HepG2 (cell line): ENCODE measurements around the gene EIF1. TPM values are rescaled to one million over a fixed set of nuclear protein-coding genes. Genes with fewer than 3 reads are reported as not detected.

ENCODE experiments used
- ATAC-seq: fragments of 200-7000 bp; cut with Tn5 transposase; 3 replicates; pipeline ENCODE4 v1.9.1; 2020; ENCODE audit warnings: mild to moderate bottlenecking, moderate library complexity
- BruUV-seq: library from RNA; stranded (reverse); fragments of 400-500 nt; replicated peaks from 2 replicates; lab custom pipeline; 2021; lab: Mats Ljungman, UMichigan
- CTCF ChIA-PET: fragments of 300-600 bp; formaldehyde crosslinking; extraction: SDS; loops from one replicate; lab custom pipeline; 2021; ENCODE audit warnings: low total read pairs, inconsistent platforms, low intra/inter-chr PET ratio; lab: Yijun Ruan, JAX
- POLR2A ChIA-PET: fragments of 350-600 bp; sonication (Branson Sonifier 250); formaldehyde crosslinking; loops from one replicate; lab custom pipeline; 2020; ENCODE audit warnings: antibody characterized with exemption, inconsistent platforms; lab: Yijun Ruan, JAX
- DNase-seq: peaks from one replicate; pipeline ENCODE4 v3.0.0-alpha.2; 2015; ENCODE audit warnings: low spot score
- FAIRE-seq: peaks from 3 replicates; lab custom pipeline; 2011; peaks lifted over from hg19 to GRCh38; lab: Jason Lieb, UNC
- H2AFZ ChIP-seq: one replicate; pipeline ENCODE4 v1.6.1; 2011; ENCODE audit warnings: low read length, inconsistent platforms
- H3K27ac ChIP-seq: fragments of 300-600 bp; 3 replicates; pipeline ENCODE4 v1.8.0; 2011; ENCODE audit warnings: mixed run types, mild to moderate bottlenecking, mixed read lengths, low read length, inconsistent platforms; ENCODE audit not compliant: insufficient read depth; ENCODE audit errors: extremely low read length
- H3K27me3 ChIP-seq, 2 experiments: fragments of 200-600 bp in 1 of 2; 2 replicates in 1 of 2; 3 replicates in 1 of 2; pipeline versions ENCODE4 v1.6.0 to v1.8.0; 2011; ENCODE audit warnings: low read length in 2 of 2, mild to moderate bottlenecking in 2 of 2, moderate library complexity in 2 of 2, inconsistent platforms in 1 of 2; ENCODE audit not compliant: insufficient read depth in 2 of 2, control insufficient read depth in 1 of 2
- H3K36me3 ChIP-seq, 2 experiments: fragments of 200-600 bp in 1 of 2; replicated peaks in 1 of 2; 2 replicates in 1 of 2; 3 replicates in 1 of 2; pipeline versions ENCODE4 v1.5.1 to v1.8.0; 2011; ENCODE audit warnings: low read length in 2 of 2, inconsistent platforms in 1 of 2; ENCODE audit not compliant: insufficient read depth in 2 of 2, control insufficient read depth in 1 of 2
- H3K4me1 ChIP-seq: 2 replicates; pipeline ENCODE4 v1.5.1; 2012; ENCODE audit warnings: low read length, inconsistent platforms; ENCODE audit not compliant: insufficient read depth
- H3K4me2 ChIP-seq: 2 replicates; pipeline ENCODE4 v1.6.0; 2011; ENCODE audit warnings: low read depth, low read length, inconsistent platforms
- H3K4me3 ChIP-seq, 3 experiments: fragments of 200-600 bp in 1 of 3; sonication (generic), shearing (Covaris generic) in 1 of 3; replicated peaks in 1 of 3; 2 replicates each; pipeline ENCODE4 v1.5.1; 2011 to 2016; ENCODE audit warnings: low read length in 3 of 3, inconsistent platforms in 2 of 3, low read depth in 2 of 3, mild to moderate bottlenecking in 2 of 3, control low read depth in 1 of 3, mixed read lengths in 1 of 3; ENCODE audit not compliant: insufficient read depth in 1 of 3
- H3K79me2 ChIP-seq: one replicate; pipeline ENCODE4 v1.6.1; 2011; ENCODE audit warnings: low read length, inconsistent platforms; ENCODE audit not compliant: insufficient read depth
- H3K9ac ChIP-seq: 2 replicates; pipeline ENCODE4 v1.6.0; 2011; ENCODE audit warnings: mild to moderate bottlenecking, low read depth, low read length, inconsistent platforms; ENCODE audit not compliant: insufficient read depth
- H3K9me3 ChIP-seq: 2 replicates; pipeline ENCODE4 v1.5.1; 2012; ENCODE audit warnings: mild to moderate bottlenecking, low read length
- H4K20me1 ChIP-seq: 2 replicates; pipeline ENCODE4 v1.6.0; 2011; ENCODE audit warnings: inconsistent platforms, mild to moderate bottlenecking, low read length, moderate library complexity; ENCODE audit not compliant: insufficient read depth
- ATAD3A ChIP-seq: sonication (generic); formaldehyde crosslinking; IDR thresholded peaks from 2 replicates; pipeline ENCODE4 v1.4.0; 2020; ENCODE audit warnings: missing genetic modification reagents
- ATRX ChIP-seq: sonication (generic); formaldehyde crosslinking; IDR thresholded peaks from 2 replicates; pipeline ENCODE4 v1.4.0; 2020; ENCODE audit warnings: missing genetic modification reagents, borderline replicate concordance
- DBP ChIP-seq: sonication (generic); formaldehyde crosslinking; IDR thresholded peaks from 2 replicates; pipeline ENCODE4 v1.4.0; 2020; ENCODE audit warnings: missing genetic modification reagents; ENCODE audit errors: not compliant biosample characterization
- KMT2A ChIP-seq: sonication (generic); formaldehyde crosslinking; IDR thresholded peaks from 2 replicates; pipeline ENCODE4 v1.4.0; 2020; ENCODE audit warnings: missing genetic modification reagents
- NR2F6 ChIP-seq, 2 experiments: IDR thresholded peaks; 2 replicates each; pipeline ENCODE4 v1.6.1; 2016; ENCODE audit warnings: antibody characterized with exemption in 1 of 2, mild to moderate bottlenecking in 1 of 2
- STAG1 ChIP-seq: sonication (generic); formaldehyde crosslinking; IDR thresholded peaks from 2 replicates; pipeline ENCODE4 v1.4.0; 2020; ENCODE audit warnings: missing genetic modification reagents
- ZBTB46 ChIP-seq: sonication (generic); formaldehyde crosslinking; IDR thresholded peaks from 2 replicates; pipeline ENCODE4 v1.4.0; 2020; ENCODE audit warnings: mild to moderate bottlenecking, missing genetic modification reagents, borderline replicate concordance
- ZBTB8A ChIP-seq: sonication (generic); formaldehyde crosslinking; IDR thresholded peaks from 2 replicates; pipeline ENCODE4 v1.4.0; 2020; ENCODE audit warnings: mild to moderate bottlenecking, low read depth, missing genetic modification reagents, borderline replicate concordance
- ZNF143 ChIP-seq: sonication (generic); formaldehyde crosslinking; IDR thresholded peaks from 2 replicates; pipeline ENCODE4 v1.4.0; 2020; ENCODE audit warnings: missing genetic modification reagents
- ZNF276 ChIP-seq: sonication (generic); formaldehyde crosslinking; IDR thresholded peaks from 2 replicates; pipeline ENCODE4 v1.4.0; 2020; ENCODE audit warnings: mild to moderate bottlenecking, low read depth, missing genetic modification reagents
- ZNF781 ChIP-seq: sonication (generic); formaldehyde crosslinking; IDR thresholded peaks from 2 replicates; pipeline ENCODE4 v1.5.1; 2020; ENCODE audit warnings: borderline replicate concordance, mild to moderate bottlenecking, missing genetic modification reagents; ENCODE audit errors: not compliant biosample characterization
- ZNF839 ChIP-seq: sonication (generic); formaldehyde crosslinking; IDR thresholded peaks from 2 replicates; pipeline ENCODE4 v1.4.0; 2020; ENCODE audit warnings: missing genetic modification reagents, mild to moderate bottlenecking, borderline replicate concordance
- WGBS: methylation state at CpG from one replicate; pipeline ENCODE4 v1.1.6; 2017; ENCODE audit warnings: low lambda C conversion rate; 5-methylcytosine and 5-hydroxymethylcytosine counted together
- in situ Hi-C: cut with HindIII; loops from 2 replicates; pipeline ENCODE4 v1.10.0; 2017; ENCODE audit warnings: low pct_unique_long_range_greater_than_20kb; ENCODE audit not compliant: extremely low pct_ligation_motif_present
- intact Hi-C: fragments of 100-400 bp; cut with micrococcal nuclease; formaldehyde crosslinking; loops from one replicate; pipeline ENCODE4 v1.10.0; 2022; ENCODE audit not compliant: unreplicated experiment
- polyA plus RNA-seq, 8 experiments: library from polyadenylated mRNA; depleted of rRNA in 3 of 8; stranded (reverse) in 7 of 8; unstranded in 1 of 8; fragments of >200 nt; fragmentation: Illumina TruSeq in 4 of 8; extraction: Trizol in 4 of 8; gene quantifications; 2 replicates each; pipeline versions ENCODE4 v1.2.1 to v1.2.3, GENCODE V29; 2011 to 2016; ENCODE audit warnings: low read depth in 4 of 8, missing spikeins in 1 of 8, mixed read lengths in 1 of 8; ENCODE audit not compliant: insufficient read depth in 1 of 8
- total RNA-seq, 5 experiments: library from RNA; depleted of rRNA; stranded (reverse); fragments of >200 nt; fragmentation: Illumina TruSeq; extraction: Trizol; gene quantifications; 2 replicates each; pipeline ENCODE4 v1.2.3, GENCODE V29; 2016; ENCODE audit warnings: low read depth in 1 of 5
- TF ChIP-seq, protein P1 (sequence below): sonication (generic); IDR thresholded peaks from 2 replicates; pipeline ENCODE4 v1.6.1; 2016; ENCODE audit warnings: low read depth, borderline replicate concordance
- TF ChIP-seq, protein P2 (sequence below), 2 experiments: sonication (generic) in 1 of 2; formaldehyde crosslinking in 1 of 2; IDR thresholded peaks; 2 replicates each; pipeline versions ENCODE4 v1.4.0 to v1.6.1; 2018 to 2020; ENCODE audit warnings: missing genetic modification reagents in 2 of 2, borderline replicate concordance in 1 of 2, low read depth in 1 of 2, mild to moderate bottlenecking in 1 of 2, missing biosample characterization in 1 of 2

Gene EIF1
- total and polyA plus RNA-seq, 2 of the 13 experiments (the other 11 are each of a cell fraction or from before 2014, with no cell fraction given): 147 to 517 TPM

DNA sequence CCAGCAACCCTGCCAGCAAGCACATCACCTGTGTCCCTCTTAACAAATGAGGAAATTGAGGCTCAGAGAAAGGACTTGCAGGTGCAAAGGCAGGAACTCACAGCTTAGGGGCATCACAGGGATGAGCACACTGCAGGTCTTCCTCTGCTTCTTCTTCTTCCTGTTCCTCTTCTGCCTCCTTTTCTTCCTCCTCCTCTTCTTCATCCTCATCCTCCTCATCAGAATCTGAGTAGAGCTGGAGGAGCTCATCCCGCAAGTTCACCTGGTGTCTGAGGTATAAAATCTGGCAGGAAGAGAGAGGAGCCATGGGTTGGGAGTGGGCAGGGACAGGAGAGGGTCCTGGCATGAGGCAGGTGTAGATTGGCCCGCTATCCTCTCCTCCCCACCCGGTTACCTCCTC, 43.2 kb downstream of the EIF1 start:
- intact Hi-C loops: no loop called here

More for the DNA sequence above, 43.2 kb downstream of the EIF1 start:
- no peak for ATAC-seq
- peaks cover 12% of the 10 kb centered on the region; the same call in 1 of the 2 replicates for H3K4me1 ChIP-seq
- 8% methylated on average over 3 of the region's 3 CpGs for WGBS
- in situ Hi-C loops: no loop called here
- TF ChIP-seq KMT2A (no peak), ZNF143 (no peak), DBP (CRISPR knock-in tag) (no peak), ZBTB46 (CRISPR knock-in tag) (no peak), ATRX (CRISPR knock-in tag) (no peak), STAG1 (CRISPR knock-in tag) (no peak), NR2F6 (IDR thresholded peaks at IDR 0.05) (no peak), NR2F6 (CRISPR knock-in tag; IDR thresholded peaks at IDR 0.05) (no peak), ZNF781 (CRISPR knock-in tag) (no peak), ZNF839 (CRISPR knock-in tag) (no peak), ATAD3A (CRISPR knock-in tag) (no peak), ZNF276 (CRISPR knock-in tag) (no peak), ZBTB8A (no peak)
- TF ChIP-seq, protein P1, sequence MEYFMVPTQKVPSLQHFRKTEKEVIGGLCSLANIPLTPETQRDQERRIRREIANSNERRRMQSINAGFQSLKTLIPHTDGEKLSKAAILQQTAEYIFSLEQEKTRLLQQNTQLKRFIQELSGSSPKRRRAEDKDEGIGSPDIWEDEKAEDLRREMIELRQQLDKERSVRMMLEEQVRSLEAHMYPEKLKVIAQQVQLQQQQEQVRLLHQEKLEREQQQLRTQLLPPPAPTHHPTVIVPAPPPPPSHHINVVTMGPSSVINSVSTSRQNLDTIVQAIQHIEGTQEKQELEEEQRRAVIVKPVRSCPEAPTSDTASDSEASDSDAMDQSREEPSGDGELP: no peak
- TF ChIP-seq, protein P2, sequence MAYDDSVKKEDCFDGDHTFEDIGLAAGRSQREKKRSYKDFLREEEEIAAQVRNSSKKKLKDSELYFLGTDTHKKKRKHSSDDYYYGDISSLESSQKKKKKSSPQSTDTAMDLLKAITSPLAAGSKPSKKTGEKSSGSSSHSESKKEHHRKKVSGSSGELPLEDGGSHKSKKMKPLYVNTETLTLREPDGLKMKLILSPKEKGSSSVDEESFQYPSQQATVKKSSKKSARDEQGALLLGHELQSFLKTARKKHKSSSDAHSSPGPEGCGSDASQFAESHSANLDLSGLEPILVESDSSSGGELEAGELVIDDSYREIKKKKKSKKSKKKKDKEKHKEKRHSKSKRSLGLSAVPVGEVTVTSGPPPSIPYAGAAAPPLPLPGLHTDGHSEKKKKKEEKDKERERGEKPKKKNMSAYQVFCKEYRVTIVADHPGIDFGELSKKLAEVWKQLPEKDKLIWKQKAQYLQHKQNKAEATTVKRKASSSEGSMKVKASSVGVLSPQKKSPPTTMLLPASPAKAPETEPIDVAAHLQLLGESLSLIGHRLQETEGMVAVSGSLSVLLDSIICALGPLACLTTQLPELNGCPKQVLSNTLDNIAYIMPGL (CRISPR knock-in tag; IDR thresholded peaks at IDR 0.05; ENCODE audit: borderline replicate concordance in 1 of 2, low read depth in 1 of 2): no peak
- TF ChIP-seq, all 625 proteins: peak for 0
- H2AFZ ChIP-seq: no peak overlapping the region
- no peak overlapping the region for H3K4me3 ChIP-seq
- FAIRE-seq (no peak), DNase-seq (no peak)
- no peak overlapping the region for H3K4me2 ChIP-seq
- peaks cover 27 to 82% of the 10 kb centered on the region in 2 experiments for H3K27me3 ChIP-seq
- H3K27ac ChIP-seq: no peak overlapping the region
- no TSS peak for BruUV-seq
- POLR2A ChIA-PET: interaction anchor here (1.6 kb wide), 1 partner anchor 42 kb away, joined by 5 read pairs; no protein-coding TSS in a partner anchor
- no peaks in the 10 kb centered on the region for H3K36me3 ChIP-seq
- H3K9ac ChIP-seq: no peak overlapping the region
- H4K20me1 ChIP-seq: no peaks in the 10 kb centered on the region
- CTCF ChIA-PET: no interaction called here
- no peaks in the 10 kb centered on the region for H3K79me2 ChIP-seq
- H3K9me3 ChIP-seq: no peaks in the 10 kb centered on the region
